Small intestine (tissue), 7 donors: ENCODE measurements around the gene FAM8A1. TPM values are rescaled to one million over a fixed set of nuclear protein-coding genes. Genes with fewer than 3 reads are reported as not detected.
"Not testable (repeated sequence)": the region's sequence is repeated elsewhere in the genome, so short reads cannot be mapped to it uniquely, and the experiment has no call there.

ENCODE experiments used
- DNase-seq, 2 donors: peaks; one replicate each; pipeline versions ENCODE4 v3.0.0 to v3.0.0-alpha.2; 2013
- FAIRE-seq: peaks from 2 replicates; lab custom pipeline; 2012; peaks lifted over from hg19 to GRCh38; lab: Jason Lieb, UNC
- H3K27ac ChIP-seq, 3 donors: one replicate each; pipeline ENCODE4 v1.5.1; 2013; ENCODE audit warnings: low read length in 2 of 3, mild to moderate bottlenecking in 2 of 3, control low read depth in 1 of 3, inconsistent platforms in 1 of 3, low read depth in 1 of 3, moderate library complexity in 1 of 3
- H3K27me3 ChIP-seq, 3 donors: one replicate each; pipeline ENCODE4 v1.6.1; 2013; ENCODE audit warnings: low read length in 3 of 3, inconsistent platforms in 1 of 3; ENCODE audit not compliant: control insufficient read depth in 3 of 3, insufficient read depth in 3 of 3
- H3K36me3 ChIP-seq, 3 donors: one replicate each; pipeline ENCODE4 v1.6.1; 2013; ENCODE audit warnings: low read length in 3 of 3, inconsistent platforms in 1 of 3, low read depth in 1 of 3, mild to moderate bottlenecking in 1 of 3, moderate library complexity in 1 of 3; ENCODE audit not compliant: control insufficient read depth in 3 of 3, insufficient read depth in 2 of 3
- H3K4me1 ChIP-seq, 3 donors: one replicate each; pipeline ENCODE4 v1.6.1; 2013; ENCODE audit warnings: low read length in 2 of 3, inconsistent platforms in 1 of 3, low read depth in 1 of 3, mild to moderate bottlenecking in 1 of 3, moderate library complexity in 1 of 3; ENCODE audit not compliant: control insufficient read depth in 3 of 3, insufficient read depth in 2 of 3
- H3K4me3 ChIP-seq, 3 donors: one replicate each; pipeline ENCODE4 v1.5.1; 2013; ENCODE audit warnings: low read length in 3 of 3, control low read depth in 1 of 3, inconsistent platforms in 1 of 3, low read depth in 1 of 3, mild to moderate bottlenecking in 1 of 3, moderate library complexity in 1 of 3
- H3K9me3 ChIP-seq, 2 donors: one replicate each; pipeline ENCODE4 v1.6.1; 2013; ENCODE audit warnings: low read depth in 1 of 2, low read length in 1 of 2; ENCODE audit not compliant: control insufficient read depth in 2 of 2, insufficient read depth in 1 of 2
- WGBS, 3 donors: extraction: QIAGEN DNeasy Blood & Tissue Kit; methylation state at CpG; one replicate each; pipeline ENCODE4 v1.1.7; 2013; 5-methylcytosine and 5-hydroxymethylcytosine counted together
- polyA plus RNA-seq, 4 donors: library from polyadenylated mRNA; stranded (reverse) in 3 of 4; unstranded in 1 of 4; fragments of 200-250 nt in 3 of 4; fragments of 120-200 nt in 1 of 4; gene quantifications; one replicate each; pipeline versions ENCODE4 v1.2.1 to v1.2.3, GENCODE V29; 2013
- donor health status: healthy with polysubstance abuse.
- donor health status: control.
- donor health status: control.
- donor health status: Bipolar disorder and iron deficiency.
- donor health status: healthy.

The FAM8A1 gene
- polyA plus RNA-seq, 4 donors = 5.1 to 33.1 (median 9.1) TPM

- Histone ChIP-seq H3K9me3 (peaks cover 0 to 12% of the 10 kb centered on the region in 2 donors), H3K27ac (no peak overlapping the region), H3K27me3 (peaks cover 0 to 2% (median 2%) of the 10 kb centered on the region in 3 donors), H3K36me3 (no peaks in the 10 kb centered on the region), H3K4me1 (no peaks in the 10 kb centered on the region), H3K4me3 (no peak overlapping the region)
- DNase-seq (no peak), FAIRE-seq (no peak)
- WGBS, 3 donors = 69 to 96% (median 81%) methylated on average over 1 of the region's 1 CpG
These were observed 23.0 kb upstream of the FAM8A1 start for GRCh38 chr6:17577059-17577458.

GRCh38 chr6:17580518-17581048, 19.5 kb upstream of the FAM8A1 start:
- WGBS, 3 donors = 15 to 34% (median 16%) methylated on average over 21 to 53 of the region's 53 CpGs
- Histone ChIP-seq H3K9me3 (peaks cover 0 to 7% of the 10 kb centered on the region in 2 donors), H3K27me3 (peaks cover 0 to 2% (median 0%) of the 10 kb centered on the region in 3 donors), H3K36me3 (no peaks in the 10 kb centered on the region), H3K27ac (no peak overlapping the region), H3K4me3 (peak overlapping the region; percentile 29 to 57 (median 33)), H3K4me1 (no peaks in the 10 kb centered on the region)
- no peak for FAIRE-seq
- peak in 1 of 2 donors; percentile 51 for DNase-seq

- not testable (repeated sequence) for H3K9me3 ChIP-seq, DNase-seq, H3K27me3 ChIP-seq, H3K27ac ChIP-seq, FAIRE-seq, H3K36me3 ChIP-seq, H3K4me3 ChIP-seq, H3K4me1 ChIP-seq
- 84 to 93% (median 89%) methylated on average over 7 of the region's 7 CpGs for WGBS, 3 donors
These were observed 18.8 kb upstream of the FAM8A1 start for GRCh38 chr6:17581282-17581681.

- no peaks in the 10 kb centered on the region for H3K4me1 ChIP-seq
- DNase-seq (peak in 1 of 2 donors; percentile 6), FAIRE-seq (no peak)
- H3K27ac ChIP-seq = no peak overlapping the region
- H3K36me3 ChIP-seq = no peaks in the 10 kb centered on the region
- H3K9me3 ChIP-seq = no peaks in the 10 kb centered on the region
- H3K4me3 ChIP-seq = no peak overlapping the region
- WGBS, 3 donors = 22 to 27% (median 26%) methylated on average over 5 of the region's 5 CpGs
- H3K27me3 ChIP-seq = peaks cover 0 to 2% (median 0%) of the 10 kb centered on the region in 3 donors
These were observed 16.3 kb upstream of the FAM8A1 start for GRCh38 chr6:17583811-17584210.

GRCh38 chr6:17584241-17584803, 15.8 kb upstream of the FAM8A1 start:
- FAIRE-seq = peak; percentile 23
- DNase-seq = peak; percentile 67 to 69
- Histone ChIP-seq H3K9me3 (no peaks in the 10 kb centered on the region), H3K36me3 (no peaks in the 10 kb centered on the region), H3K4me1 (no peaks in the 10 kb centered on the region), H3K4me3 (no peak overlapping the region), H3K27ac (no peak overlapping the region), H3K27me3 (no peaks in the 10 kb centered on the region)
- WGBS, 3 donors = 5 to 9% (median 8%) methylated on average over 7 of the region's 7 CpGs

- no peaks in the 10 kb centered on the region for H3K4me1 ChIP-seq
- no peaks in the 10 kb centered on the region for H3K36me3 ChIP-seq
- H3K27ac ChIP-seq = no peak overlapping the region
- H3K9me3 ChIP-seq = no peaks in the 10 kb centered on the region
- FAIRE-seq (no peak), DNase-seq (peak; percentile 13 to 87)
- no peaks in the 10 kb centered on the region for H3K27me3 ChIP-seq
- no peak overlapping the region for H3K4me3 ChIP-seq
- 53 to 66% (median 54%) methylated on average over 7 of the region's 7 CpGs for WGBS, 3 donors
These were observed 14.2 kb upstream of the FAM8A1 start for GRCh38 chr6:17585766-17586490.

- FAIRE-seq, H3K36me3 ChIP-seq, DNase-seq, H3K27me3 ChIP-seq, H3K9me3 ChIP-seq, H3K4me1 ChIP-seq, H3K27ac ChIP-seq, H3K4me3 ChIP-seq: not testable (repeated sequence)
- WGBS, 3 donors = 95 to 96% (median 96%) methylated on average over 13 of the region's 13 CpGs
These were observed 13.5 kb upstream of the FAM8A1 start for GRCh38 chr6:17586623-17587022.

GRCh38 chr6:17588011-17588410, 12.1 kb upstream of the FAM8A1 start:
- H3K4me1 ChIP-seq = no peaks in the 10 kb centered on the region
- H3K27ac ChIP-seq = peak overlapping the region in 1 of 3 donors; percentile 9
- no peaks in the 10 kb centered on the region for H3K36me3 ChIP-seq
- WGBS, 3 donors = 31 to 68% (median 42%) methylated on average over 6 of the region's 6 CpGs
- H3K4me3 ChIP-seq = no peak overlapping the region
- H3K9me3 ChIP-seq = no peaks in the 10 kb centered on the region
- no peaks in the 10 kb centered on the region for H3K27me3 ChIP-seq
- DNase-seq (peak; percentile 43 to 62), FAIRE-seq (no peak)
